HepG2 (cell line): ENCODE results near the gene GRIFIN. TPM values are rescaled to one million over a fixed set of nuclear protein-coding genes. Genes with fewer than 3 reads are reported as not detected.

Experiments used
- CSRNP2 ChIP-seq: sonication (generic); formaldehyde crosslinking; conservative IDR thresholded peaks from 2 replicates; pipeline ENCODE4 v1.8.0; 2022; ENCODE audit warnings: low read depth, missing genetic modification reagents
- IKZF4 ChIP-seq: sonication (generic); formaldehyde crosslinking; IDR thresholded peaks from 2 replicates; pipeline ENCODE4 v1.5.1; 2020; ENCODE audit warnings: borderline replicate concordance, mild to moderate bottlenecking, low read depth, missing genetic modification reagents; ENCODE audit errors: not compliant biosample characterization
- JARID2 ChIP-seq: sonication (generic); formaldehyde crosslinking; IDR thresholded peaks from 2 replicates; pipeline ENCODE4 v1.8.1; 2023; ENCODE audit warnings: missing genetic modification reagents, inconsistent platforms; ENCODE audit not compliant: insufficient replicate concordance
- KLF6 ChIP-seq: IDR thresholded peaks from 2 replicates; pipeline ENCODE4 v1.8.0; 2016; ENCODE audit warnings: missing biosample characterization, missing genetic modification reagents
- NFIB ChIP-seq: sonication (generic); formaldehyde crosslinking; IDR thresholded peaks from 2 replicates; pipeline ENCODE4 v1.9.0; 2021; ENCODE audit warnings: missing genetic modification reagents, mild to moderate bottlenecking, borderline replicate concordance
- NPAS2 ChIP-seq: sonication (generic); formaldehyde crosslinking; IDR thresholded peaks from 2 replicates; pipeline ENCODE4 v1.8.0; 2022; ENCODE audit warnings: mild to moderate bottlenecking, missing genetic modification reagents, borderline replicate concordance
- PBX2 ChIP-seq: IDR thresholded peaks from 2 replicates; pipeline ENCODE4 v1.6.1; 2016; ENCODE audit warnings: control low read depth
- POLR2G ChIP-seq: fragments of 200-400 bp; formaldehyde crosslinking; IDR thresholded peaks from 2 replicates; pipeline ENCODE4 v1.6.1; 2018; ENCODE audit warnings: mild to moderate bottlenecking, low read depth, low read length, moderate library complexity
- TBX2 ChIP-seq: sonication (generic); formaldehyde crosslinking; IDR thresholded peaks from 2 replicates; pipeline ENCODE4 v1.5.0; 2020; ENCODE audit warnings: missing genetic modification reagents, mild to moderate bottlenecking, borderline replicate concordance
- TGIF2 ChIP-seq: IDR thresholded peaks from 2 replicates; pipeline ENCODE4 v1.6.1; 2016; ENCODE audit warnings: control low read depth, missing compliant biosample characterization
- THRA ChIP-seq: sonication (generic); formaldehyde crosslinking; IDR thresholded peaks from 2 replicates; pipeline ENCODE4 v1.4.0; 2020; ENCODE audit warnings: missing genetic modification reagents, borderline replicate concordance
- WIZ ChIP-seq: sonication (generic); formaldehyde crosslinking; IDR thresholded peaks from 2 replicates; pipeline ENCODE4 v1.5.1; 2020; ENCODE audit warnings: mild to moderate bottlenecking, missing genetic modification reagents
- ZHX2 ChIP-seq, 2 experiments: sonication (generic) in 1 of 2; formaldehyde crosslinking in 1 of 2; IDR thresholded peaks; 2 replicates each; pipeline versions ENCODE4 v1.6.1 to v1.9.0; 2014 to 2022; ENCODE audit warnings: antibody characterized with exemption in 1 of 2, borderline replicate concordance in 1 of 2, inconsistent platforms in 1 of 2, low read depth in 1 of 2, missing genetic modification reagents in 1 of 2
- ZNF558 ChIP-seq: sonication (generic); formaldehyde crosslinking; IDR thresholded peaks from 2 replicates; pipeline ENCODE4 v1.9.0; 2022; ENCODE audit warnings: mild to moderate bottlenecking, missing genetic modification reagents, borderline replicate concordance
- ZNF784 ChIP-seq: sonication (generic); formaldehyde crosslinking; IDR thresholded peaks from 2 replicates; pipeline ENCODE4 v1.5.1; 2020; ENCODE audit warnings: missing genetic modification reagents, mild to moderate bottlenecking, borderline replicate concordance
- polyA plus RNA-seq, 8 experiments: library from polyadenylated mRNA; depleted of rRNA in 3 of 8; stranded (reverse) in 7 of 8; unstranded in 1 of 8; fragments of >200 nt; fragmentation: Illumina TruSeq in 4 of 8; extraction: Trizol in 4 of 8; gene quantifications; 2 replicates each; pipeline versions ENCODE4 v1.2.1 to v1.2.3, GENCODE V29; 2011 to 2016; ENCODE audit warnings: low read depth in 4 of 8, missing spikeins in 1 of 8, mixed read lengths in 1 of 8; ENCODE audit not compliant: insufficient read depth in 1 of 8
- total RNA-seq, 5 experiments: library from RNA; depleted of rRNA; stranded (reverse); fragments of >200 nt; fragmentation: Illumina TruSeq; extraction: Trizol; gene quantifications; 2 replicates each; pipeline ENCODE4 v1.2.3, GENCODE V29; 2016; ENCODE audit warnings: low read depth in 1 of 5

GRIFIN gene
- total and polyA plus RNA-seq, 2 of the 13 experiments (the other 11 are each of a cell fraction or from before 2014, with no cell fraction given), result not detected

- TF ChIP-seq ZHX2 (IDR thresholded peaks at IDR 0.05; ENCODE audit: low read depth), result no peak
- TF ChIP-seq ZHX2 (CRISPR knock-in tag; IDR thresholded peaks at IDR 0.05; ENCODE audit: borderline replicate concordance), result no peak; the same call in 1 of the 2 replicates
- no peak for TF ChIP-seq PBX2
- TF ChIP-seq NPAS2 (CRISPR knock-in tag), result no peak
- 0 out of 2 replicates have a peak, but pooled peaks have one; percentile 42 for TF ChIP-seq NFIB (CRISPR knock-in tag)
- peak; percentile 67 for TF ChIP-seq POLR2G
- 0 out of 2 replicates have a peak, but pooled peaks have one; percentile 19 for TF ChIP-seq KLF6
- peak; percentile 68; the same call in 1 of the 2 replicates for TF ChIP-seq TGIF2 (CRISPR knock-in tag)
- TF ChIP-seq TBX2, result peak; percentile 39; the same call in 1 of the 2 replicates
- no peak for TF ChIP-seq IKZF4
- TF ChIP-seq WIZ (CRISPR knock-in tag), result 0 out of 2 replicates have a peak, but pooled peaks have one; percentile 7
- no peak for TF ChIP-seq JARID2 (CRISPR knock-in tag)
- TF ChIP-seq THRA (CRISPR knock-in tag), result no peak; the same call in 1 of the 2 replicates
- TF ChIP-seq ZNF558, result peak; percentile 85; the same call in 1 of the 2 replicates
- no peak for TF ChIP-seq CSRNP2 (CRISPR knock-in tag)
- no peak for TF ChIP-seq ZNF784
Measured at GRCh38 chr7:2451171-2452073, 24.8 kb downstream of the GRIFIN start (continued).
